ENCODE data around the gene SOX12. TPM values are rescaled to one million over a fixed set of nuclear protein-coding genes. Genes with fewer than 3 reads are reported as not detected.
A peak's percentile ranks its signal among the peaks of the same experiment; 100 is the strongest.

Gene SOX12
- total and polyA plus RNA-seq, 2 donors (not counting 1 experiment from before 2014, with no cell fraction given): 5.3 to 13.6 TPM

DNA sequence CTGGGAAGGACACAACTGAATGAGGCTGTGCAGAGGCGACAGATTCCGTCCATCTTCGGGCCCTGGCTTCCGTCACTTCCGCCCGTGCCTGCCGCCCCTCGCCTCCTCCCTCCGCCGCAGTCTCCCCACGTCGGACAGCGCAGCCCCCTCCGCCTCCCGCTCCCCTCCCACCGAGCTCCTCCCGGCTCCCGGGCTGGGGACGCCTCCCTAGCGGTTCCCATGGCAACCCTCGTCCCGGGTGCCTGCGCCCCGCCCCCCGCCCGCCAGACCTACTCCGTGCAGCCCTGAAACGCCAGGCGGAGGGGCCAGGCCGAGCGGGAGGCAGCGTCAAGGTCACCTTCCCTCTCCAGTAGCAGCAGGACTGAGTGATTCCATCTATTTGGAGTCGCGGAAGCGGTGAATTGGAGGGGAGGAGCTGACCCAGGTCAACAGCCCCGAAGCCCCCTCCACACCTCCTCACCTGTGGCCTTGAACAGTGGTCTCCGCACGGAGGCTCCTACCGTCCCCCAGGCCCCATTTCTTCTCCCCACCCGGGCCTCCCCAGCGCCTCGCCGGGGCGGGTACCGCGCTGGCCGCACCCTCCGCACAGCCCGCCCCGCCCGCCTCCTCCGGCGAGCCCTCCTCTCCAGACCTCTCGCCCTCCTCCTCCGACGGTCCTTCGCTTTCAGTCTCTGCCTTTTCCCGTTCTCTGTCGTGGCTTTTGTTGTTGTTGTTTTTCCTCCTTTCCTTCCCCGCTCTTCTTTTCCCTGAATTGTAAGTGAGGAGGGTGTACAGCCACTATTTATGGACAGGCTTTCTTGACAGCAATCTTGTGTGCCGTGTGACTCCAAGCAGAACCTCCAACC lies 22.5 kb downstream of the SOX12 start:
- Mint-ChIP-seq H3K4me1 (peaks cover 13% of the 10 kb centered on the region), H3K4me3 (peak overlapping the region; percentile 97), H3K27ac (peak overlapping the region; percentile 92), H3K9me3 (ENCODE audit: insufficient read depth) (no peaks in the 10 kb centered on the region), H3K27me3 (no peaks in the 10 kb centered on the region)
- Histone ChIP-seq H3K27ac (ENCODE audit: low read length in 2 of 2) (peak overlapping the region; percentile 58 to 74), H3K9ac (ENCODE audit: low read length) (peak overlapping the region; percentile 86), H2AFZ (ENCODE audit: insufficient read depth, low read depth, low read length, poor library complexity, severe bottlenecking) (peak overlapping the region; percentile 94), H3K4me3 (ENCODE audit: control extremely low read depth in 1 of 5, extremely low read depth in 1 of 5, insufficient read depth in 1 of 5, low read depth in 2 of 5, low read length in 4 of 5) (peak overlapping the region; percentile 27 to 92 (median 79)), H3K9me3 (ENCODE audit: control extremely low read depth in 1 of 3, control insufficient read depth in 2 of 3, insufficient read depth in 1 of 3, low read length in 2 of 3) (no peaks in the 10 kb centered on the region), H3K27me3 (replicated peaks in 1 of 4; ENCODE audit: control extremely low read depth in 1 of 4, control insufficient read depth in 3 of 4, insufficient read depth in 4 of 4, low read length in 3 of 4) (no peaks in the 10 kb centered on the region), H3K4me1 (ENCODE audit: control insufficient read depth in 2 of 2, insufficient read depth in 2 of 2, low read length in 2 of 2) (peaks cover 10 to 19% of the 10 kb centered on the region in 2 donors), H3K79me2 (ENCODE audit: control insufficient read depth, insufficient read depth, low read length) (peaks cover 4% of the 10 kb centered on the region), H4K20me1 (ENCODE audit: control insufficient read depth, insufficient read depth, low read length, poor library complexity, severe bottlenecking) (no peaks in the 10 kb centered on the region), H3K4me2 (replicated peaks; ENCODE audit: low read depth, low read length, poor library complexity, severe bottlenecking) (peak overlapping the region; percentile 94), H3K36me3 (replicated peaks in 1 of 2; ENCODE audit: control extremely low read depth in 1 of 2, control insufficient read depth in 1 of 2, extremely low read depth in 1 of 2, insufficient read depth in 2 of 2, low read length in 1 of 2) (no peaks in the 10 kb centered on the region)
- peak; percentile 78 for DNase-seq
- intact Hi-C loops (cut with micrococcal nuclease): loop anchor here (1.0 kb wide), 3 partner anchors 18 to 58 kb away; partner anchors contain the start of genes C20orf96 and SOX12
- POLR2A ChIA-PET: no interaction called here
- CTCF ChIA-PET: interaction anchor here (0.6 to 7.0 kb wide), 2 partner anchors 16 to 298 kb away, joined by 3 to 47 read pairs; no protein-coding TSS in a partner anchor
- peak; percentile 84 for ATAC-seq (ENCODE audit: low read depth)
- TF ChIP-seq, protein P1, sequence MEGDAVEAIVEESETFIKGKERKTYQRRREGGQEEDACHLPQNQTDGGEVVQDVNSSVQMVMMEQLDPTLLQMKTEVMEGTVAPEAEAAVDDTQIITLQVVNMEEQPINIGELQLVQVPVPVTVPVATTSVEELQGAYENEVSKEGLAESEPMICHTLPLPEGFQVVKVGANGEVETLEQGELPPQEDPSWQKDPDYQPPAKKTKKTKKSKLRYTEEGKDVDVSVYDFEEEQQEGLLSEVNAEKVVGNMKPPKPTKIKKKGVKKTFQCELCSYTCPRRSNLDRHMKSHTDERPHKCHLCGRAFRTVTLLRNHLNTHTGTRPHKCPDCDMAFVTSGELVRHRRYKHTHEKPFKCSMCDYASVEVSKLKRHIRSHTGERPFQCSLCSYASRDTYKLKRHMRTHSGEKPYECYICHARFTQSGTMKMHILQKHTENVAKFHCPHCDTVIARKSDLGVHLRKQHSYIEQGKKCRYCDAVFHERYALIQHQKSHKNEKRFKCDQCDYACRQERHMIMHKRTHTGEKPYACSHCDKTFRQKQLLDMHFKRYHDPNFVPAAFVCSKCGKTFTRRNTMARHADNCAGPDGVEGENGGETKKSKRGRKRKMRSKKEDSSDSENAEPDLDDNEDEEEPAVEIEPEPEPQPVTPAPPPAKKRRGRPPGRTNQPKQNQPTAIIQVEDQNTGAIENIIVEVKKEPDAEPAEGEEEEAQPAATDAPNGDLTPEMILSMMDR (IDR thresholded peaks at IDR 0.05): no peak
- no peak for TF ChIP-seq EZH2 (IDR thresholded peaks at IDR 0.05; ENCODE audit: borderline replicate concordance, insufficient read depth, low read depth, low read length, poor library complexity, severe bottlenecking)
- WGBS (ENCODE audit: insufficient coverage): 1% methylated on average over 49 of the region's 61 CpGs

All from B cell (primary cell).